ENCODE measurements around the gene SETX.

SETX gene

DNA sequence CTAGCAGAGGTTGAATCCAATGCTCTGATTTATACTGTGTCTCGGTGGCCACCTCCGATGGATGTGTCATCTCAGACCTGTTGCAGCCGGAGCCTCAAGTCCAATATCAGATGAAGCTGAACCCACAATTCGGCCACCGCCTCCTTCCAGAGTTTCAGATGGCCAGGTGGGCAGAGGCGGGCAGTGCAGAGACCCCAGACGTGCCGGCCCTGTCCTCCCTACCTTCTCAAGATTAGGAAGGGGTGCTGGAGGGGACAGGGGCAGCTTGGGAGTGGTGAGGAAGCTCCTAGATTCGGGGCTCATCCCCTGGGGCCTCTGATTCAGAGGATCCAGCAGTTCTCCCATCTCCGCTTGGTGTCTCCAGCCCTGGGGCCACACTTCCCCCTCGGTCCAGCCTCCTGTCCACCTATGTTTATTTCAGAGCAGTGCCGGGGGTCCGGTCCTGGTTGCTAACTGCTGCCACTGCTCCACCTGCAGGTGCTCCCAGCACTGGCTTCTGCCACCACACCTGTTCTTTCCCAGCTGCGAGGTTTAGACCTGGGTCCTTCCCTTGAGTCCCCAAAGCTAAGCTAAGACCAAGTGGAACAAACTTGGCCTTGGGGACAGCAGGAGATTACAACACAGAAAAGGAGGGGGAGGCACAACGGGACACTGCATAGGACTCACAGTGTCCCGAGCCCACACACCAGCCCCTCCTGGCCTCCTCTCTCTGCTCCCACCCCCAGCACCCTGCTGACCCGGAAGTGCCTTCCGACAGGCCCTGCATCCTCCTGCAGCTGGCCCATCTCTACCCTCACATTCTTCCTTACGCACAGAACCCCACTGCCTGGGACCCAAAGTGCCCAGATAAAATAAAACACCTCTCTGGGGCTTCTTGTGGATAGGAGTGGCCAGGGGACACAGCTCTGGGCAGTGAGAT, 111.4 kb downstream of the SETX start:
- no peaks in the 10 kb centered on the region for H3K79me2 ChIP-seq (ENCODE audit: insufficient read depth, low read depth)
- no peaks in the 10 kb centered on the region for H4K20me1 ChIP-seq (ENCODE audit: insufficient read depth)
- no peak overlapping the region for H3K9ac ChIP-seq
- H3K27ac ChIP-seq = no peak overlapping the region
- H3K36me3 ChIP-seq (ENCODE audit: insufficient read depth) = no peaks in the 10 kb centered on the region
- H3K4me1 ChIP-seq (ENCODE audit: low read depth, poor library complexity, severe bottlenecking) = no peaks in the 10 kb centered on the region
- H3K4me3 ChIP-seq (IDR thresholded peaks at IDR 0.05; ENCODE audit: insufficient read depth, low read depth, low read length) = no peak overlapping the region
- H2AFZ ChIP-seq (ENCODE audit: low read depth) = no peak overlapping the region; the same call in 1 of the 2 replicates
- no peak overlapping the region; the same call in 1 of the 2 replicates for H3K4me2 ChIP-seq
- H3K27me3 ChIP-seq (ENCODE audit: insufficient read depth, low read depth) = peaks cover 55% of the 10 kb centered on the region
- TF ChIP-seq, protein P1, sequence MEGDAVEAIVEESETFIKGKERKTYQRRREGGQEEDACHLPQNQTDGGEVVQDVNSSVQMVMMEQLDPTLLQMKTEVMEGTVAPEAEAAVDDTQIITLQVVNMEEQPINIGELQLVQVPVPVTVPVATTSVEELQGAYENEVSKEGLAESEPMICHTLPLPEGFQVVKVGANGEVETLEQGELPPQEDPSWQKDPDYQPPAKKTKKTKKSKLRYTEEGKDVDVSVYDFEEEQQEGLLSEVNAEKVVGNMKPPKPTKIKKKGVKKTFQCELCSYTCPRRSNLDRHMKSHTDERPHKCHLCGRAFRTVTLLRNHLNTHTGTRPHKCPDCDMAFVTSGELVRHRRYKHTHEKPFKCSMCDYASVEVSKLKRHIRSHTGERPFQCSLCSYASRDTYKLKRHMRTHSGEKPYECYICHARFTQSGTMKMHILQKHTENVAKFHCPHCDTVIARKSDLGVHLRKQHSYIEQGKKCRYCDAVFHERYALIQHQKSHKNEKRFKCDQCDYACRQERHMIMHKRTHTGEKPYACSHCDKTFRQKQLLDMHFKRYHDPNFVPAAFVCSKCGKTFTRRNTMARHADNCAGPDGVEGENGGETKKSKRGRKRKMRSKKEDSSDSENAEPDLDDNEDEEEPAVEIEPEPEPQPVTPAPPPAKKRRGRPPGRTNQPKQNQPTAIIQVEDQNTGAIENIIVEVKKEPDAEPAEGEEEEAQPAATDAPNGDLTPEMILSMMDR (conservative IDR thresholded peaks at IDR 0.05; ENCODE audit: low read depth, low read length) = no peak

DNA sequence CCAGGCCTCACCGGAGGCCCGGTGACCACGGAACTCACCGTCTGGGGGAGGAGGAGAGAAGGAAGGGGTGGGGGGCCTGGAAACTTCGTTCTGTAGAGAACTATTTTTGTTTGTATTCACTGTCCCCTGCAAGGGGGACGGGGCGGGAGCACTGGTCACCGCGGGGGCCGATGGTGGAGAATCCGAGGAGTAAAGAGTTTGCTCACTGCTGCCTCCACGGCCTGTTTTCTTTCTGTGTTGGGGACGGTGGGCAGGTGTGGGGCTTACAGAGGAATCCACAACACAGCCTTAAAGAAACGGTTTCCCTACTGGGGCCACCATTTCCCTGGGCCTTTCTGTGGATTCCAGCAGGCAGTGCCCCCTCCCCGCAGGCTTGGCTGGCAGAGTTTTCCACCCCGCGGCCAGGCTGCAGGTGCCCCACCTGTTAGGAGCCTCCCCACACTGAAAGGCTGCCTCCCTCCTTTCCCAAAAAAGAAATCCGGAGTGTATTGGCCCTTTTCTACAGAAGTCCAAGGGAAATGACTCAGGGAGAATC, 112.1 kb downstream of the SETX start:
- no peak overlapping the region for H3K27ac ChIP-seq

DNA sequence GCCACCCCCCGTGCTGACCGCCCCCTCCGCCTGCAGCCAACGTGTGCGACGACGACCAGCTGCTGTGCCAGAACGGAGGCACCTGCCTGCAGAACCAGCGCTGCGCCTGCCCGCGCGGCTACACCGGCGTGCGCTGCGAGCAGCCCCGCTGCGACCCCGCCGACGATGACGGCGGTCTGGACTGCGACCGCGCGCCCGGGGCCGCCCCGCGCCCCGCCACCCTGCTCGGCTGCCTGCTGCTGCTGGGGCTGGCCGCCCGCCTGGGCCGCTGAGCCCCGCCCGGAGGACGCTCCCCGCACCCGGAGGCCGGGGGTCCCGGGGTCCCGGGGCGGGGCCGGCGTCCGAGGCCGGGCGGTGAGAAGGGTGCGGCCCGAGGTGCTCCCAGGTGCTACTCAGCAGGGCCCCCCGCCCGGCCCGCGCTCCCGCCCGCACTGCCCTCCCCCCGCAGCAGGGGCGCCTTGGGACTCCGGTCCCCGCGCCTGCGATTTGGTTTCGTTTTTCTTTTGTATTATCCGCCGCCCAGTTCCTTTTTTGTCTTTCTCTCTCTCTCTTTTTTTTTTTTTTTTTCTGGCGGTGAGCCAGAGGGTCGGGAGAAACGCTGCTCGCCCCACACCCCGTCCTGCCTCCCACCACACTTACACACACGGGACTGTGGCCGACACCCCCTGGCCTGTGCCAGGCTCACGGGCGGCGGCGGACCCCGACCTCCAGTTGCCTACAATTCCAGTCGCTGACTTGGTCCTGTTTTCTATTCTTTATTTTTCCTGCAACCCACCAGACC, 112.8 kb downstream of the SETX start:
- H3K27ac ChIP-seq = no peak overlapping the region
- H3K4me2 ChIP-seq = peak overlapping the region; percentile 71
- H4K20me1 ChIP-seq (ENCODE audit: insufficient read depth) = no peaks in the 10 kb centered on the region
- H3K9ac ChIP-seq = peak overlapping the region; percentile 11; the same call in 1 of the 2 replicates
- H2AFZ ChIP-seq (ENCODE audit: low read depth) = peak overlapping the region; percentile 95
- peaks cover 61% of the 10 kb centered on the region for H3K27me3 ChIP-seq (ENCODE audit: insufficient read depth, low read depth)
- H3K4me1 ChIP-seq (ENCODE audit: low read depth, poor library complexity, severe bottlenecking) = no peaks in the 10 kb centered on the region
- H3K79me2 ChIP-seq (ENCODE audit: insufficient read depth, low read depth) = no peaks in the 10 kb centered on the region
- H3K36me3 ChIP-seq (ENCODE audit: insufficient read depth) = no peaks in the 10 kb centered on the region
- TF ChIP-seq, protein P1 (conservative IDR thresholded peaks at IDR 0.05; ENCODE audit: low read depth, low read length) = no peak
- H3K4me3 ChIP-seq (IDR thresholded peaks at IDR 0.05; ENCODE audit: insufficient read depth, low read depth, low read length) = no peak overlapping the region

More for the DNA sequence above, 112.1 kb downstream of the SETX start:
- no peaks in the 10 kb centered on the region for H4K20me1 ChIP-seq (ENCODE audit: insufficient read depth)
- H3K27me3 ChIP-seq (ENCODE audit: insufficient read depth, low read depth) = peaks cover 55% of the 10 kb centered on the region
- TF ChIP-seq, protein P1 (conservative IDR thresholded peaks at IDR 0.05; ENCODE audit: low read depth, low read length) = no peak
- no peak overlapping the region; the same call in 1 of the 2 replicates for H3K9ac ChIP-seq
- H3K4me1 ChIP-seq (ENCODE audit: low read depth, poor library complexity, severe bottlenecking) = no peaks in the 10 kb centered on the region
- no peaks in the 10 kb centered on the region for H3K36me3 ChIP-seq (ENCODE audit: insufficient read depth)
- peak overlapping the region; percentile 95 for H2AFZ ChIP-seq (ENCODE audit: low read depth)
- no peak overlapping the region for H3K4me3 ChIP-seq (IDR thresholded peaks at IDR 0.05; ENCODE audit: insufficient read depth, low read depth, low read length)
- no peaks in the 10 kb centered on the region for H3K79me2 ChIP-seq (ENCODE audit: insufficient read depth, low read depth)
- peak overlapping the region; percentile 71 for H3K4me2 ChIP-seq

DNA sequence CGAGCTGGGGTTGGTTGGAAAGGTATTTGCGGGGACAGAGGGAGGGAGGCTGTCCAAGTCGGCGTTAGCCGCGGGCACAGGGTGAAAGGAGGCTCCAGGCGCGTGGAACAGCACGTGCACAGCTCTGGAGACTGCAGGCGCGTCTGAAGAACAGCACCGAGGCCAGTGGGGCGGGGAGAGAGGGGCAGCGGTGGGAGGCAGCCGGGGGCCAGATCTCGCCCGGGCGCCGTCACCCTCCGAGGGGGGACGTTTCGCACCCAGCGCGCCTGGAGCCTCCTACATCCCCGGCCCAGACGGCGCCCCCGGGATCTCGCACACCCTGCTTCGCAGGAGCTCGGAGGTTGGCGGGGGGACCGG, 113.3 kb downstream of the SETX start:
- no peaks in the 10 kb centered on the region for H3K79me2 ChIP-seq (ENCODE audit: insufficient read depth, low read depth)
- H3K9ac ChIP-seq = peak overlapping the region; percentile 11; the same call in 1 of the 2 replicates
- H3K4me2 ChIP-seq = peak overlapping the region; percentile 71
- H2AFZ ChIP-seq (ENCODE audit: low read depth) = peak overlapping the region; percentile 95
- H3K27me3 ChIP-seq (ENCODE audit: insufficient read depth, low read depth) = peaks cover 64% of the 10 kb centered on the region
- no peaks in the 10 kb centered on the region for H4K20me1 ChIP-seq (ENCODE audit: insufficient read depth)
- H3K36me3 ChIP-seq (ENCODE audit: insufficient read depth) = no peaks in the 10 kb centered on the region
- H3K27ac ChIP-seq = no peak overlapping the region
- no peaks in the 10 kb centered on the region for H3K4me1 ChIP-seq (ENCODE audit: low read depth, poor library complexity, severe bottlenecking)
- TF ChIP-seq, protein P1 (conservative IDR thresholded peaks at IDR 0.05; ENCODE audit: low read depth, low read length) = no peak
- H3K4me3 ChIP-seq (IDR thresholded peaks at IDR 0.05; ENCODE audit: insufficient read depth, low read depth, low read length) = no peak overlapping the region
